GM12878 (cell line): ENCODE results near the gene RAB3A. TPM values are rescaled to one million over a fixed set of nuclear protein-coding genes. Genes with fewer than 3 reads are reported as not detected.

Source experiments
- BHLHE40 ChIP-seq, 2 experiments: fragments of 450-650 bp in 1 of 2; IDR thresholded peaks; 2 replicates each; pipeline ENCODE4 v1.6.1; 2011 to 2017; ENCODE audit warnings: low read depth in 2 of 2, borderline replicate concordance in 1 of 2, improper control_type of control experiment in 1 of 2, low read length in 1 of 2, mild to moderate bottlenecking in 1 of 2
- CBFB ChIP-seq: IDR thresholded peaks from 2 replicates; pipeline ENCODE4 v1.6.1; 2016; ENCODE audit warnings: antibody characterized with exemption, low read depth
- CREM ChIP-seq: IDR thresholded peaks from 2 replicates; pipeline ENCODE4 v1.6.1; 2014; ENCODE audit warnings: antibody characterized with exemption, low read depth
- DPF2 ChIP-seq: fragments of 450-650 bp; IDR thresholded peaks from 2 replicates; pipeline ENCODE4 v1.6.1; 2017; ENCODE audit warnings: mild to moderate bottlenecking
- IKZF2 ChIP-seq, 2 experiments: fragments of 450-650 bp; IDR thresholded peaks; 2 replicates each; pipeline ENCODE4 v1.6.1; 2017; ENCODE audit warnings: mild to moderate bottlenecking in 2 of 2, moderate library complexity in 2 of 2
- NR2C2 ChIP-seq: IDR thresholded peaks from 2 replicates; pipeline ENCODE4 v1.6.1; 2011; ENCODE audit warnings: borderline replicate concordance, low read depth; ENCODE audit not compliant: control insufficient read depth, insufficient read length
- NR2F1 ChIP-seq: fragments of 450-650 bp; conservative IDR thresholded peaks from 2 replicates; pipeline ENCODE4 v1.6.1; 2017; ENCODE audit warnings: mild to moderate bottlenecking
- POU2F2 ChIP-seq: IDR thresholded peaks from 3 replicates; pipeline ENCODE4 v1.6.1; 2011; ENCODE audit warnings: low read depth, mild to moderate bottlenecking, low read length, borderline replicate concordance
- SIX5 ChIP-seq: IDR thresholded peaks from 2 replicates; pipeline ENCODE4 v1.6.1; 2011; ENCODE audit warnings: mild to moderate bottlenecking, low read depth, low read length, moderate library complexity; ENCODE audit not compliant: severe bottlenecking
- SP1 ChIP-seq: IDR thresholded peaks from one replicate; pipeline ENCODE4 v1.6.1; 2011; ENCODE audit warnings: low read depth, low read length
- STAT3 ChIP-seq: IDR thresholded peaks from 2 replicates; pipeline ENCODE4 v1.6.1; 2011; ENCODE audit warnings: low read depth, low read length, improper control_type of control experiment
- SUZ12 ChIP-seq: fragments of 200-600 bp; sonication (generic); IDR thresholded peaks from one replicate; pipeline ENCODE4 v1.6.1; 2018; ENCODE audit warnings: antibody characterized with exemption, mild to moderate bottlenecking; ENCODE audit not compliant: unreplicated experiment
- TARDBP ChIP-seq: IDR thresholded peaks from 2 replicates; pipeline ENCODE4 v1.6.1; 2016; ENCODE audit warnings: borderline replicate concordance
- WRNIP1 ChIP-seq: IDR thresholded peaks from 2 replicates; pipeline ENCODE4 v1.6.1; 2011; ENCODE audit warnings: low read depth, low read length, improper control_type of control experiment, borderline replicate concordance
- ZNF207 ChIP-seq: fragments of 450-650 bp; IDR thresholded peaks from 2 replicates; pipeline ENCODE4 v1.6.1; 2014; ENCODE audit warnings: antibody characterized with exemption, mild to moderate bottlenecking, borderline replicate concordance
- ZNF622 ChIP-seq: fragments of 450-650 bp; IDR thresholded peaks from 2 replicates; pipeline ENCODE4 v1.6.1; 2017; ENCODE audit warnings: mild to moderate bottlenecking, inconsistent platforms
- polyA plus RNA-seq, 11 experiments: library from polyadenylated mRNA; depleted of rRNA in 4 of 11; unstranded in 6 of 11; stranded (reverse) in 5 of 11; fragments of >200 nt; fragmentation: Nextera tagmentation in 4 of 11; fragmentation: Illumina TruSeq in 1 of 11; extraction: Ambion mirVana in 4 of 11; extraction: Trizol in 1 of 11; gene quantifications; 1 replicate in 1 of 11; 2 replicates in 10 of 11; pipeline versions ENCODE4 v1.2.1 to v1.2.3, GENCODE V29; 2011 to 2016; ENCODE audit warnings: inconsistent platforms in 2 of 11, missing spikeins in 2 of 11, low read depth in 1 of 11
- total RNA-seq, 4 experiments: library from RNA; depleted of rRNA in 3 of 4; stranded (reverse); fragments of >200 nt in 3 of 4; fragmentation: Illumina TruSeq in 1 of 4; extraction: Trizol in 1 of 4; gene quantifications; 2 replicates each; pipeline versions ENCODE4 v1.2.1 to v1.2.3, GENCODE V29; 2013 to 2021
- TF ChIP-seq, protein P1 (sequence below): fragments of 450-650 bp; conservative IDR thresholded peaks from 2 replicates; pipeline ENCODE4 v1.6.1; 2017; ENCODE audit warnings: mild to moderate bottlenecking, moderate library complexity
- TF ChIP-seq, protein P2 (sequence below): fragments of 450-650 bp; IDR thresholded peaks from 2 replicates; pipeline ENCODE4 v1.6.1; 2017; ENCODE audit warnings: low read depth, mild to moderate bottlenecking, moderate library complexity
- TF ChIP-seq, protein P3 (sequence below): IDR thresholded peaks from 2 replicates; pipeline ENCODE4 v1.6.1; 2011; ENCODE audit warnings: borderline replicate concordance, low read depth, mild to moderate bottlenecking, moderate library complexity, mixed read lengths, low read length; ENCODE audit not compliant: insufficient read depth; ENCODE audit errors: extremely low read length
- TF ChIP-seq, protein P4 (sequence below): fragments of 450-650 bp; IDR thresholded peaks from 2 replicates; pipeline ENCODE4 v1.6.1; 2017; ENCODE audit warnings: mild to moderate bottlenecking
- TF ChIP-seq, protein P5 (sequence below): IDR thresholded peaks from 2 replicates; pipeline ENCODE4 v1.6.1; 2011; ENCODE audit warnings: low read depth, low read length, improper control_type of control experiment, borderline replicate concordance
- TF ChIP-seq, protein P6 (sequence below): fragments of 450-650 bp; IDR thresholded peaks from 2 replicates; pipeline ENCODE4 v1.6.1; 2014; ENCODE audit warnings: mild to moderate bottlenecking

RAB3A gene
- total and polyA plus RNA-seq, 10 of the 15 experiments (the other 5 are each of a cell fraction or from before 2014, with no cell fraction given), result 0.07 to 3.5 (median 1.2) TPM; not detected in 1

DNA sequence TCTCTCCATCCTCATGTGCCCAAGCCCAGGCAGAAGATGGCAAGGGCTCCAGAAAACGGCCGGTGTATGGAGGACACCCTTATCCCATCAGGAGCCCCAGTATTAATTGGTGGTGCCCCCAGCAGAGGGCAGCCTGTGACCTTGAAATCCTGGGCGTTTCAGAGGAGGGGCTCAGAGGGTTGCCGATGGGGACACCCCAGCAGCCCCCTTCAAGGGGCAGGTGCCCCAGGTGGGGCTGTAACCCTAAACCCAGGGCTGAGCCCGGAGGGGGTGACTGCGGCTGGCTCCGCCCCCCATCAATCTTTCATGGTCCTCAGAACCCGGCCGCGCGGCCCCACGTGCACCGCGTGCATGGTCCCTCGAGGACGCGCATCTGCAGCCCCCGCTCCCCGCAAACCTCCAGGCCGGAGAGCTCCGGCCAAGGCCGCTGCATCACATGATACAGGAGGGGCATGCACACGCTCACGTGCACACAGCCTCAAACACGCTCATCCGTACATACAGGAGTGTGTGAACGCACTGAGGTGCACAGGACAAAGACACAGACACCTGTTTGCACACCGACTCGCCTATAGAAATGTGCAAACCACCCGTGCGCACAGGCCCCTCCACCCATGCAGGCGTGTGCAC, 949 bp downstream of the RAB3A start (continued):
- TF ChIP-seq, protein P1, sequence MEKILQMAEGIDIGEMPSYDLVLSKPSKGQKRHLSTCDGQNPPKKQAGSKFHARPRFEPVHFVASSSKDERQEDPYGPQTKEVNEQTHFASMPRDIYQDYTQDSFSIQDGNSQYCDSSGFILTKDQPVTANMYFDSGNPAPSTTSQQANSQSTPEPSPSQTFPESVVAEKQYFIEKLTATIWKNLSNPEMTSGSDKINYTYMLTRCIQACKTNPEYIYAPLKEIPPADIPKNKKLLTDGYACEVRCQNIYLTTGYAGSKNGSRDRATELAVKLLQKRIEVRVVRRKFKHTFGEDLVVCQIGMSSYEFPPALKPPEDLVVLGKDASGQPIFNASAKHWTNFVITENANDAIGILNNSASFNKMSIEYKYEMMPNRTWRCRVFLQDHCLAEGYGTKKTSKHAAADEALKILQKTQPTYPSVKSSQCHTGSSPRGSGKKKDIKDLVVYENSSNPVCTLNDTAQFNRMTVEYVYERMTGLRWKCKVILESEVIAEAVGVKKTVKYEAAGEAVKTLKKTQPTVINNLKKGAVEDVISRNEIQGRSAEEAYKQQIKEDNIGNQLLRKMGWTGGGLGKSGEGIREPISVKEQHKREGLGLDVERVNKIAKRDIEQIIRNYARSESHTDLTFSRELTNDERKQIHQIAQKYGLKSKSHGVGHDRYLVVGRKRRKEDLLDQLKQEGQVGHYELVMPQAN, result no peak
- TF ChIP-seq SUZ12 (no peak), SIX5 (no peak), DPF2 (no peak), BHLHE40 (IDR thresholded peaks at IDR 0.05; ENCODE audit: borderline replicate concordance in 1 of 2, low read depth in 2 of 2, low read length in 1 of 2) (peak; percentile 89 to 97), WRNIP1 (no peak), CREM (no peak), NR2C2 (no peak), CBFB (no peak), ZNF207 (no peak), TARDBP (no peak), NR2F1 (0 out of 2 replicates have a peak, but pooled peaks have one; percentile 23), IKZF2 (IDR thresholded peaks at IDR 0.05) (0 out of 4 replicates have a peak, but pooled peaks of 1 of the 2 experiments have one; percentile 12), ZNF622 (no peak), POU2F2 (0 out of 3 replicates have a peak, but pooled peaks have one; percentile 3), SP1 (no peak), STAT3 (no peak)
- TF ChIP-seq, protein P2, sequence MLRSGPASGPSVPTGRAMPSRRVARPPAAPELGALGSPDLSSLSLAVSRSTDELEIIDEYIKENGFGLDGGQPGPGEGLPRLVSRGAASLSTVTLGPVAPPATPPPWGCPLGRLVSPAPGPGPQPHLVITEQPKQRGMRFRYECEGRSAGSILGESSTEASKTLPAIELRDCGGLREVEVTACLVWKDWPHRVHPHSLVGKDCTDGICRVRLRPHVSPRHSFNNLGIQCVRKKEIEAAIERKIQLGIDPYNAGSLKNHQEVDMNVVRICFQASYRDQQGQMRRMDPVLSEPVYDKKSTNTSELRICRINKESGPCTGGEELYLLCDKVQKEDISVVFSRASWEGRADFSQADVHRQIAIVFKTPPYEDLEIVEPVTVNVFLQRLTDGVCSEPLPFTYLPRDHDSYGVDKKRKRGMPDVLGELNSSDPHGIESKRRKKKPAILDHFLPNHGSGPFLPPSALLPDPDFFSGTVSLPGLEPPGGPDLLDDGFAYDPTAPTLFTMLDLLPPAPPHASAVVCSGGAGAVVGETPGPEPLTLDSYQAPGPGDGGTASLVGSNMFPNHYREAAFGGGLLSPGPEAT, result no peak
- TF ChIP-seq, protein P3, sequence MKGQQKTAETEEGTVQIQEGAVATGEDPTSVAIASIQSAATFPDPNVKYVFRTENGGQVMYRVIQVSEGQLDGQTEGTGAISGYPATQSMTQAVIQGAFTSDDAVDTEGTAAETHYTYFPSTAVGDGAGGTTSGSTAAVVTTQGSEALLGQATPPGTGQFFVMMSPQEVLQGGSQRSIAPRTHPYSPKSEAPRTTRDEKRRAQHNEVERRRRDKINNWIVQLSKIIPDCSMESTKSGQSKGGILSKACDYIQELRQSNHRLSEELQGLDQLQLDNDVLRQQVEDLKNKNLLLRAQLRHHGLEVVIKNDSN, result peak; percentile 70
- TF ChIP-seq, protein P4, sequence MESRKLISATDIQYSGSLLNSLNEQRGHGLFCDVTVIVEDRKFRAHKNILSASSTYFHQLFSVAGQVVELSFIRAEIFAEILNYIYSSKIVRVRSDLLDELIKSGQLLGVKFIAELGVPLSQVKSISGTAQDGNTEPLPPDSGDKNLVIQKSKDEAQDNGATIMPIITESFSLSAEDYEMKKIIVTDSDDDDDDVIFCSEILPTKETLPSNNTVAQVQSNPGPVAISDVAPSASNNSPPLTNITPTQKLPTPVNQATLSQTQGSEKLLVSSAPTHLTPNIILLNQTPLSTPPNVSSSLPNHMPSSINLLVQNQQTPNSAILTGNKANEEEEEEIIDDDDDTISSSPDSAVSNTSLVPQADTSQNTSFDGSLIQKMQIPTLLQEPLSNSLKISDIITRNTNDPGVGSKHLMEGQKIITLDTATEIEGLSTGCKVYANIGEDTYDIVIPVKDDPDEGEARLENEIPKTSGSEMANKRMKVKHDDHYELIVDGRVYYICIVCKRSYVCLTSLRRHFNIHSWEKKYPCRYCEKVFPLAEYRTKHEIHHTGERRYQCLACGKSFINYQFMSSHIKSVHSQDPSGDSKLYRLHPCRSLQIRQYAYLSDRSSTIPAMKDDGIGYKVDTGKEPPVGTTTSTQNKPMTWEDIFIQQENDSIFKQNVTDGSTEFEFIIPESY, result no peak
- TF ChIP-seq, protein P5, sequence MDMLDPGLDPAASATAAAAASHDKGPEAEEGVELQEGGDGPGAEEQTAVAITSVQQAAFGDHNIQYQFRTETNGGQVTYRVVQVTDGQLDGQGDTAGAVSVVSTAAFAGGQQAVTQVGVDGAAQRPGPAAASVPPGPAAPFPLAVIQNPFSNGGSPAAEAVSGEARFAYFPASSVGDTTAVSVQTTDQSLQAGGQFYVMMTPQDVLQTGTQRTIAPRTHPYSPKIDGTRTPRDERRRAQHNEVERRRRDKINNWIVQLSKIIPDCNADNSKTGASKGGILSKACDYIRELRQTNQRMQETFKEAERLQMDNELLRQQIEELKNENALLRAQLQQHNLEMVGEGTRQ, result peak; percentile 33
- TF ChIP-seq, protein P6, sequence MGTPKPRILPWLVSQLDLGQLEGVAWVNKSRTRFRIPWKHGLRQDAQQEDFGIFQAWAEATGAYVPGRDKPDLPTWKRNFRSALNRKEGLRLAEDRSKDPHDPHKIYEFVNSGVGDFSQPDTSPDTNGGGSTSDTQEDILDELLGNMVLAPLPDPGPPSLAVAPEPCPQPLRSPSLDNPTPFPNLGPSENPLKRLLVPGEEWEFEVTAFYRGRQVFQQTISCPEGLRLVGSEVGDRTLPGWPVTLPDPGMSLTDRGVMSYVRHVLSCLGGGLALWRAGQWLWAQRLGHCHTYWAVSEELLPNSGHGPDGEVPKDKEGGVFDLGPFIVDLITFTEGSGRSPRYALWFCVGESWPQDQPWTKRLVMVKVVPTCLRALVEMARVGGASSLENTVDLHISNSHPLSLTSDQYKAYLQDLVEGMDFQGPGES, result no peak
